Endothelial cell of umbilical vein (primary cell): ENCODE measurements around the gene FSD2. TPM values are rescaled to one million over a fixed set of nuclear protein-coding genes. Genes with fewer than 3 reads are reported as not detected.

Experiments
- BruUV-seq: library from RNA; stranded (reverse); fragments of 400-500 nt; replicated peaks from 2 replicates; lab custom pipeline; 2021; lab: Mats Ljungman, UMichigan
- CTCF ChIA-PET: fragments of 300-600, 350-600 bp; sonication (Branson Sonifier 250); formaldehyde crosslinking; loops from one replicate; lab custom pipeline; 2021; ENCODE audit warnings: antibody characterized with exemption, inconsistent platforms; lab: Charles Lee
- POLR2A ChIA-PET: fragments of 300-600, 350-600 bp; sonication (Branson Sonifier 250); formaldehyde crosslinking; loops from one replicate; lab custom pipeline; 2021; ENCODE audit warnings: antibody characterized with exemption, inconsistent platforms; lab: Charles Lee
- DNase-seq: peaks from one replicate; pipeline ENCODE4 v3.0.0-alpha.2; 2011; ENCODE audit warnings: low read depth, low spot score
- FAIRE-seq: peaks from 2 replicates; lab custom pipeline; 2011; peaks lifted over from hg19 to GRCh38; lab: Jason Lieb, UNC
- H2AFZ ChIP-seq: 2 replicates; pipeline ENCODE4 v1.6.0; 2012; ENCODE audit warnings: low read depth, low read length, control low read depth, inconsistent platforms
- H3K27ac ChIP-seq: 2 replicates; pipeline ENCODE4 v1.5.1; 2011; ENCODE audit warnings: low read depth, mild to moderate bottlenecking, control low read depth, low read length, moderate library complexity; ENCODE audit not compliant: insufficient read depth
- H3K27me3 ChIP-seq, 2 experiments: 2 replicates each; pipeline versions ENCODE4 v1.6.0 to v1.6.1; 2011; ENCODE audit warnings: low read length in 2 of 2, mixed read lengths in 1 of 2; ENCODE audit not compliant: control insufficient read depth in 2 of 2, insufficient read depth in 2 of 2
- H3K36me3 ChIP-seq, 2 experiments: 2 replicates in 1 of 2; 3 replicates in 1 of 2; pipeline ENCODE4 v1.5.1; 2011; ENCODE audit warnings: low read length in 2 of 2, mild to moderate bottlenecking in 1 of 2, moderate library complexity in 1 of 2; ENCODE audit not compliant: control insufficient read depth in 2 of 2, insufficient read depth in 2 of 2; ENCODE audit errors: extremely low read depth in 1 of 2
- H3K4me1 ChIP-seq: 3 replicates; pipeline ENCODE4 v1.5.1; 2011; ENCODE audit warnings: mild to moderate bottlenecking, low read length; ENCODE audit not compliant: control insufficient read depth, insufficient read depth; ENCODE audit errors: extremely low read depth
- H3K4me2 ChIP-seq: 2 replicates; pipeline ENCODE4 v1.6.1; 2011; ENCODE audit warnings: low read length, control low read depth, mixed read lengths; ENCODE audit not compliant: insufficient read depth
- H3K4me3 ChIP-seq, 3 experiments: fragments of 200-600 bp in 1 of 3; sonication (generic), shearing (Covaris generic) in 1 of 3; replicated peaks in 1 of 3; 2 replicates each; pipeline ENCODE4 v1.5.1; 2011 to 2016; ENCODE audit warnings: control low read depth in 3 of 3, low read length in 3 of 3, mild to moderate bottlenecking in 2 of 3, inconsistent platforms in 1 of 3, low read depth in 1 of 3, moderate library complexity in 1 of 3; ENCODE audit not compliant: insufficient read depth in 1 of 3
- H3K79me2 ChIP-seq: 2 replicates; pipeline ENCODE4 v1.6.0; 2012; ENCODE audit warnings: low read length, inconsistent platforms; ENCODE audit not compliant: control insufficient read depth, insufficient read depth
- H3K9ac ChIP-seq: replicated peaks from 2 replicates; pipeline ENCODE3; 2011; ENCODE audit warnings: low read length, control low read depth; ENCODE audit not compliant: insufficient read depth; ENCODE audit errors: extremely low read depth
- H3K9me1 ChIP-seq: replicated peaks from 3 replicates; pipeline ENCODE4 v1.6.0; 2011; ENCODE audit warnings: mild to moderate bottlenecking, low read length; ENCODE audit not compliant: control insufficient read depth, insufficient read depth; ENCODE audit errors: extremely low read depth
- H3K9me3 ChIP-seq: replicated peaks from 2 replicates; pipeline ENCODE4 v1.5.1; 2012; ENCODE audit warnings: low read length, inconsistent platforms; ENCODE audit not compliant: control insufficient read depth, insufficient read depth
- H4K20me1 ChIP-seq: replicated peaks from 2 replicates; pipeline ENCODE3; 2011; ENCODE audit warnings: mild to moderate bottlenecking, low read length; ENCODE audit not compliant: control insufficient read depth, insufficient read depth; ENCODE audit errors: extremely low read depth
- CTCF ChIP-seq, 2 donors: IDR thresholded peaks; 1 replicate in 1 of 2; 2 replicates in 1 of 2; pipeline ENCODE4 v1.5.1; 2011; ENCODE audit warnings: low read length in 2 of 2, mild to moderate bottlenecking in 2 of 2, moderate library complexity in 2 of 2, control low read depth in 1 of 2, inconsistent platforms in 1 of 2, low read depth in 1 of 2; ENCODE audit not compliant: insufficient read depth in 1 of 2; ENCODE audit errors: extremely low read depth in 1 of 2
- EZH2 ChIP-seq: IDR thresholded peaks from 2 replicates; pipeline ENCODE4 v1.6.1; 2012; ENCODE audit warnings: borderline replicate concordance, low read depth, mild to moderate bottlenecking, moderate library complexity, low read length, inconsistent platforms; ENCODE audit not compliant: severe bottlenecking
- FOS ChIP-seq: IDR thresholded peaks from 2 replicates; pipeline ENCODE4 v1.6.1; 2011; ENCODE audit warnings: mild to moderate bottlenecking, low read length, moderate library complexity, borderline replicate concordance; ENCODE audit not compliant: insufficient read depth
- GATA2 ChIP-seq: IDR thresholded peaks from 2 replicates; pipeline ENCODE4 v1.7.0; 2011; ENCODE audit warnings: low read depth, mild to moderate bottlenecking, moderate library complexity, mixed read lengths, low read length; ENCODE audit not compliant: insufficient read length, insufficient read depth
- JUN ChIP-seq: IDR thresholded peaks from 2 replicates; pipeline ENCODE4 v1.6.1; 2011; ENCODE audit warnings: borderline replicate concordance, low read depth; ENCODE audit not compliant: insufficient read length, insufficient read depth
- MAX ChIP-seq: IDR thresholded peaks from 2 replicates; pipeline ENCODE4 v1.6.1; 2011; ENCODE audit not compliant: insufficient read depth, insufficient read length
- MYC ChIP-seq: IDR thresholded peaks from one replicate; pipeline ENCODE4 v1.6.1; 2011; ENCODE audit warnings: mild to moderate bottlenecking, low read depth, low read length
- POLR2A ChIP-seq: IDR thresholded peaks from 2 replicates; pipeline ENCODE4 v1.6.1; 2012; ENCODE audit warnings: low read depth, mild to moderate bottlenecking, control low read depth, low read length
- POLR2AphosphoS5 ChIP-seq: IDR thresholded peaks from 2 replicates; pipeline ENCODE4 v1.6.1; 2012; ENCODE audit warnings: low read depth, mild to moderate bottlenecking, control low read depth, low read length, moderate library complexity; ENCODE audit not compliant: insufficient read depth
- dilution Hi-C: fragments of 300-500 bp; cut with MboI; formaldehyde crosslinking; loops from one replicate; pipeline ENCODE4 v1.15.0; 2019; ENCODE audit warnings: low sequenced_read_pairs; ENCODE audit not compliant: extremely low pct_ligation_motif_present
- intact Hi-C: fragments of 100-400 bp; cut with micrococcal nuclease; formaldehyde crosslinking; loops from one replicate; pipeline ENCODE4 v1.10.0; 2022
- polyA plus RNA-seq, 4 experiments: library from polyadenylated mRNA; depleted of rRNA in 3 of 4; stranded (reverse) in 3 of 4; unstranded in 1 of 4; fragments of >200 nt; gene quantifications; 2 replicates each; pipeline versions ENCODE4 v1.2.1 to v1.2.3, GENCODE V29; 2011 to 2012; ENCODE audit warnings: missing spikeins in 1 of 4
- total RNA-seq: library from RNA; stranded (reverse); gene quantifications from 2 replicates; pipeline ENCODE4 v1.2.3, GENCODE V29; 2021

Gene FSD2
- total and polyA plus RNA-seq, 2 donors (not counting 3 experiments of a cell fraction or from before 2014, with no cell fraction given) = not detected

DNA sequence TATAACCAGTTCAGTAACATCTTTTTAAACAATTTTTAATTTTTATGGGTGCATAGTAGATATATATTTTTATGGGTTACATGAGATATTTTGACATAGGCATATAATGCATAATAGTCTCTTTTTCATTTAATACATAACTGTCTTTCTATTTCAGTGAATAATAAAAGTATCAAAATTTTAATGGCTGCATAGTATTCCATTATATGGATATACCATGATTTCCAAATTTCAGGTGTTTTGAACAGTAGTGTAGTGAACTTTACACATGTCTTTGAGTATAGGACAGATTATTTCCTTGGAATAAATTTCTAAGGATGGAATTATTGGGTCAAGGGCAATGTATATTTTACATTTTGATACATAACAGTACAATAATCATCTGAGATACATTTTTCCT is 14.3 kb upstream of the FSD2 start:
- TF ChIP-seq CTCF (IDR thresholded peaks at IDR 0.05; ENCODE audit: extremely low read depth in 1 of 2, insufficient read depth in 1 of 2, low read depth in 1 of 2, low read length in 2 of 2) = no peak
- no peak for TF ChIP-seq MAX
- no peak for TF ChIP-seq EZH2
- TF ChIP-seq MYC = no peak
- TF ChIP-seq JUN = no peak
- TF ChIP-seq POLR2A = no peak
- no peak for TF ChIP-seq GATA2
- no peak for TF ChIP-seq POLR2AphosphoS5
- no peak for TF ChIP-seq FOS
- Histone ChIP-seq H3K27ac (no peak overlapping the region), H3K79me2 (peaks cover 5% of the 10 kb centered on the region), H2AFZ (no peak overlapping the region), H3K9me1 (no peaks in the 10 kb centered on the region), H3K9me3 (no peaks in the 10 kb centered on the region), H3K4me3 (no peak overlapping the region), H3K36me3 (peaks cover 7 to 10% of the 10 kb centered on the region in 2 experiments), H3K4me1 (no peaks in the 10 kb centered on the region), H3K9ac (no peak overlapping the region), H4K20me1 (no peaks in the 10 kb centered on the region), H3K27me3 (no peaks in the 10 kb centered on the region), H3K4me2 (no peak overlapping the region)
- FAIRE-seq = no peak
- intact Hi-C loops = no loop called here
- ChIA-PET POLR2A (interaction anchor here (0.7 kb wide), 1 partner anchor 1816 kb away, joined by 4 read pairs; no protein-coding TSS in a partner anchor), CTCF (no interaction called here)
- dilution Hi-C loops = no loop called here
- no TSS peak for BruUV-seq
- no peak for DNase-seq
